MM.1S (cell line): Measurements from ENCODE around the gene GRIK1.

Source experiments
- DNase-seq: peaks from one replicate; pipeline ENCODE4 v3.0.0-alpha.2; 2015
- H2AFZ ChIP-seq: fragments of 300-600 bp; sonication (generic); 2 replicates; pipeline ENCODE4 v1.6.0; 2016; ENCODE audit warnings: antibody characterized with exemption, low read length
- H3F3A ChIP-seq: fragments of 300-600 bp; sonication (generic); 2 replicates; pipeline ENCODE4 v1.6.1; 2016; ENCODE audit warnings: mild to moderate bottlenecking, antibody characterized with exemption, low read length, moderate library complexity, mixed read lengths; ENCODE audit not compliant: insufficient read depth
- H3K27ac ChIP-seq: fragments of 300-600 bp; sonication (generic); 2 replicates; pipeline ENCODE4 v1.5.1; 2016; ENCODE audit warnings: mild to moderate bottlenecking, low read length
- H3K27me3 ChIP-seq: fragments of 300-600 bp; sonication (generic); replicated peaks from 2 replicates; pipeline ENCODE4 v1.6.0; 2016; ENCODE audit warnings: low read length; ENCODE audit not compliant: insufficient read depth
- H3K36me3 ChIP-seq: fragments of 300-600 bp; sonication (generic); replicated peaks from 2 replicates; pipeline ENCODE4 v1.6.1; 2016; ENCODE audit warnings: mild to moderate bottlenecking, low read length, mixed read lengths; ENCODE audit not compliant: insufficient read depth
- H3K4me1 ChIP-seq: fragments of 300-600 bp; sonication (generic); 2 replicates; pipeline ENCODE4 v1.6.1; 2016; ENCODE audit warnings: low read length, mixed read lengths
- H3K4me2 ChIP-seq: fragments of 300-600 bp; sonication (generic); 2 replicates; pipeline ENCODE4 v1.6.0; 2016; ENCODE audit warnings: low read depth, low read length
- H3K4me3 ChIP-seq: fragments of 300-600 bp; sonication (generic); 2 replicates; pipeline ENCODE4 v1.5.1; 2016; ENCODE audit warnings: low read length, mixed read lengths
- H3K79me2 ChIP-seq: fragments of 300-600 bp; sonication (generic); 2 replicates; pipeline ENCODE4 v1.6.1; 2016; ENCODE audit warnings: mixed run types, low read length, mixed read lengths
- H3K9ac ChIP-seq: fragments of 300-600 bp; sonication (generic); 2 replicates; pipeline ENCODE4 v1.6.1; 2016; ENCODE audit warnings: low read length, mixed read lengths
- H3K9me2 ChIP-seq: fragments of 300-600 bp; sonication (generic); replicated peaks from 2 replicates; pipeline ENCODE4 v1.6.1; 2016; ENCODE audit warnings: mild to moderate bottlenecking, low read length, mixed read lengths; ENCODE audit not compliant: insufficient read depth
- H3K9me3 ChIP-seq: fragments of 300-600 bp; sonication (generic); replicated peaks from 2 replicates; pipeline ENCODE4 v1.6.1; 2016; ENCODE audit warnings: mild to moderate bottlenecking, low read length, mixed read lengths; ENCODE audit not compliant: insufficient read depth
- H4K20me1 ChIP-seq: fragments of 300-600 bp; sonication (generic); 2 replicates; pipeline ENCODE4 v1.6.1; 2016; ENCODE audit warnings: mild to moderate bottlenecking, low read length, moderate library complexity, mixed read lengths; ENCODE audit not compliant: insufficient read depth
- EZH2 ChIP-seq: fragments of 300-600 bp; sonication (generic); optimal IDR thresholded peaks from 2 replicates; pipeline ENCODE3; 2017; ENCODE audit warnings: low read depth, mild to moderate bottlenecking, antibody characterized with exemption, low read length, mixed read lengths
- EZH2phosphoT487 ChIP-seq: fragments of 300-600 bp; sonication (generic); IDR thresholded peaks from 2 replicates; pipeline ENCODE4 v1.6.1; 2018; ENCODE audit warnings: antibody characterized with exemption, low read length
- TF ChIP-seq, protein P1 (sequence below): fragments of 300-600 bp; sonication (generic); IDR thresholded peaks from 2 replicates; pipeline ENCODE4 v1.5.1; 2016; ENCODE audit warnings: antibody characterized with exemption, low read length, mixed read lengths

The GRIK1 gene

GRCh38 chr21:29555601-29556000 is 384.2 kb downstream of the GRIK1 start:
- 0 out of 2 replicates have a peak, but pooled peaks cover 5% of the 10 kb centered on the region for H3K4me1 ChIP-seq
- H3K79me2 ChIP-seq, result no peaks in the 10 kb centered on the region
- no peak for TF ChIP-seq EZH2
- TF ChIP-seq, protein P1, sequence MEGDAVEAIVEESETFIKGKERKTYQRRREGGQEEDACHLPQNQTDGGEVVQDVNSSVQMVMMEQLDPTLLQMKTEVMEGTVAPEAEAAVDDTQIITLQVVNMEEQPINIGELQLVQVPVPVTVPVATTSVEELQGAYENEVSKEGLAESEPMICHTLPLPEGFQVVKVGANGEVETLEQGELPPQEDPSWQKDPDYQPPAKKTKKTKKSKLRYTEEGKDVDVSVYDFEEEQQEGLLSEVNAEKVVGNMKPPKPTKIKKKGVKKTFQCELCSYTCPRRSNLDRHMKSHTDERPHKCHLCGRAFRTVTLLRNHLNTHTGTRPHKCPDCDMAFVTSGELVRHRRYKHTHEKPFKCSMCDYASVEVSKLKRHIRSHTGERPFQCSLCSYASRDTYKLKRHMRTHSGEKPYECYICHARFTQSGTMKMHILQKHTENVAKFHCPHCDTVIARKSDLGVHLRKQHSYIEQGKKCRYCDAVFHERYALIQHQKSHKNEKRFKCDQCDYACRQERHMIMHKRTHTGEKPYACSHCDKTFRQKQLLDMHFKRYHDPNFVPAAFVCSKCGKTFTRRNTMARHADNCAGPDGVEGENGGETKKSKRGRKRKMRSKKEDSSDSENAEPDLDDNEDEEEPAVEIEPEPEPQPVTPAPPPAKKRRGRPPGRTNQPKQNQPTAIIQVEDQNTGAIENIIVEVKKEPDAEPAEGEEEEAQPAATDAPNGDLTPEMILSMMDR, result no peak
- no peak for TF ChIP-seq EZH2phosphoT487
- no peaks in the 10 kb centered on the region for H3K9me3 ChIP-seq
- no peak overlapping the region for H3K27ac ChIP-seq
- H3K9me2 ChIP-seq, result no peaks in the 10 kb centered on the region
- DNase-seq, result no peak
- H3K9ac ChIP-seq, result no peak overlapping the region
- no peaks in the 10 kb centered on the region for H3F3A ChIP-seq
- no peaks in the 10 kb centered on the region for H4K20me1 ChIP-seq
- H3K4me2 ChIP-seq, result no peak overlapping the region
- no peaks in the 10 kb centered on the region for H3K27me3 ChIP-seq
- no peak overlapping the region for H3K4me3 ChIP-seq
- no peaks in the 10 kb centered on the region for H3K36me3 ChIP-seq
- H2AFZ ChIP-seq, result no peak overlapping the region

- DNase-seq, result no peak
- no peaks in the 10 kb centered on the region for H4K20me1 ChIP-seq
Observed at GRCh38 chr21:29550205-29550604, 389.6 kb downstream of the GRIK1 start.

DNA sequence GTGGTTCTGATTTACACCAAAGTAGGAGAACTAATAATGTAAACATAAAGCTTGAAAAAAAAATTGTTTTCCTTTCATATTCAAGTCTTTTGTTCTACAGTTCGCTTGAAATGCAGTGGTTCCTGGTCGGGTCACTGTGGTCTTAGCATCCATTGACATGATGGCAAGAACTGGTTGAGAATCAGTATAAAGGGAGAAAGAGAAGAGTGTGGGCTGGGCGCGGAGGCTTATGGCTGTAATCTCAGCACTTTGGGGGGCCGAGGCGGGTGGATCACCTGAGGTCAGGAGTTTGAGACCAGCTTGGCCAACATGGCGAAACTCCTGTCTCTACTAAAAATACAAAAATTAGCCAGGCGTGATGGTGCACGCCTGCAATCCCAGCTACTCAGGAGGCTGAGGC is 390.2 kb downstream of the GRIK1 start:
- H3K9me3 ChIP-seq, result no peaks in the 10 kb centered on the region
- DNase-seq, result no peak
- no peaks in the 10 kb centered on the region for H3K4me1 ChIP-seq
- H3F3A ChIP-seq, result no peaks in the 10 kb centered on the region
- H3K36me3 ChIP-seq, result no peaks in the 10 kb centered on the region
- no peaks in the 10 kb centered on the region for H3K27me3 ChIP-seq
- no peaks in the 10 kb centered on the region for H3K79me2 ChIP-seq
- H3K9me2 ChIP-seq, result no peaks in the 10 kb centered on the region
- H4K20me1 ChIP-seq, result no peaks in the 10 kb centered on the region
- no peak overlapping the region for H2AFZ ChIP-seq
- no peak overlapping the region for H3K9ac ChIP-seq
- TF ChIP-seq EZH2phosphoT487 (no peak), EZH2 (no peak)
- TF ChIP-seq, protein P1, result no peak
- no peak overlapping the region for H3K4me3 ChIP-seq
- H3K27ac ChIP-seq, result no peak overlapping the region
- H3K4me2 ChIP-seq, result no peak overlapping the region

More at GRCh38 chr21:29550205-29550604, 389.6 kb downstream of the GRIK1 start:
- H3K9me2 ChIP-seq, result no peaks in the 10 kb centered on the region
- H3K27me3 ChIP-seq, result no peaks in the 10 kb centered on the region
- H3K4me1 ChIP-seq, result no peaks in the 10 kb centered on the region
- no peak overlapping the region for H3K9ac ChIP-seq
- H3K79me2 ChIP-seq, result no peaks in the 10 kb centered on the region
- no peaks in the 10 kb centered on the region for H3F3A ChIP-seq
- H3K9me3 ChIP-seq, result no peaks in the 10 kb centered on the region
- H3K4me2 ChIP-seq, result no peak overlapping the region
- TF ChIP-seq, protein P1, result no peak
- no peak overlapping the region for H3K27ac ChIP-seq
- H3K36me3 ChIP-seq, result no peaks in the 10 kb centered on the region
- H2AFZ ChIP-seq, result no peak overlapping the region
- H3K4me3 ChIP-seq, result no peak overlapping the region

DNA sequence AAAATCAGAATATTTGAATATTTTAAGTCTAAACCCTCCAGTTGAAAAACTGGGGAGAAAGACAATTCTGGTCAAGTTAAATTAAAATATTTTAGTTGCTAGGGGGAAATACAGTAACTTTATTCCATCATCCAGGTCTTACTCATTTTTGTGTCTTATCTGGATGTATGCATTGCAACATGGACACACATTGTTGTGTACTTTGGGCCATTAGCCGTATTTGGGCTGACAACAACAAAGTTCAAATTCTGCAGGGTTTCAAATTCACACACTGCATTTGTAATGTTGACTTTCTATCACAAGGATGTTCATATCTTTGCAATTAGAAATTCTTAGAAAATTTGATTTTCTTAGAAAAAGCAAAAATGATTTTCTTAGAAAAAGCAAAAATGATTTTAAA is 391.8 kb downstream of the GRIK1 start:
- H3K9me3 ChIP-seq, result no peaks in the 10 kb centered on the region
- H2AFZ ChIP-seq, result no peak overlapping the region
- TF ChIP-seq EZH2phosphoT487 (no peak), EZH2 (no peak)
- TF ChIP-seq, protein P1, result no peak

More for the DNA sequence above, 391.8 kb downstream of the GRIK1 start:
- DNase-seq, result no peak
- Histone ChIP-seq H3F3A (no peaks in the 10 kb centered on the region), H3K27ac (no peak overlapping the region), H3K4me2 (no peak overlapping the region), H3K9me2 (no peaks in the 10 kb centered on the region), H4K20me1 (no peaks in the 10 kb centered on the region), H3K4me1 (no peaks in the 10 kb centered on the region), H3K36me3 (no peaks in the 10 kb centered on the region), H3K4me3 (no peak overlapping the region), H3K27me3 (no peaks in the 10 kb centered on the region), H3K9ac (no peak overlapping the region), H3K79me2 (no peaks in the 10 kb centered on the region)
